DOHH2 (cell line): ENCODE results near the gene ASTL.
A peak's percentile ranks its signal among the peaks of the same experiment; 100 is the strongest.

Experiments used
- H3F3A ChIP-seq: fragments of 200-600 bp; sonication (generic), shearing (Covaris generic); 2 replicates; pipeline ENCODE4 v1.6.0; 2016; ENCODE audit warnings: antibody characterized with exemption, mild to moderate bottlenecking; ENCODE audit not compliant: control insufficient read depth, insufficient read depth
- H3K27ac ChIP-seq: fragments of 200-600 bp; sonication (generic); 2 replicates; pipeline ENCODE4 v1.5.1; 2014; ENCODE audit warnings: low read depth, mild to moderate bottlenecking, low read length, moderate library complexity
- H3K27me3 ChIP-seq: fragments of 200-600 bp; sonication (generic); 2 replicates; pipeline ENCODE4 v1.6.1; 2014; ENCODE audit warnings: mild to moderate bottlenecking, low read length, mixed read lengths; ENCODE audit not compliant: control insufficient read depth
- H3K36me3 ChIP-seq: fragments of 200-600 bp; sonication (generic); 2 replicates; pipeline ENCODE4 v1.6.1; 2014; ENCODE audit warnings: mild to moderate bottlenecking, low read length, moderate library complexity, mixed read lengths; ENCODE audit not compliant: control insufficient read depth
- H3K4me1 ChIP-seq: fragments of 200-600 bp; sonication (generic); 2 replicates; pipeline ENCODE4 v1.6.1; 2014; ENCODE audit warnings: mild to moderate bottlenecking, low read length, mixed read lengths; ENCODE audit not compliant: control insufficient read depth
- H3K4me2 ChIP-seq: fragments of 200-600 bp; sonication (generic); 2 replicates; pipeline ENCODE4 v1.6.0; 2014; ENCODE audit warnings: mild to moderate bottlenecking, low read length, moderate library complexity
- H3K4me3 ChIP-seq: fragments of 200-600 bp; sonication (generic); 2 replicates; pipeline ENCODE4 v1.5.1; 2014; ENCODE audit warnings: mild to moderate bottlenecking, low read length, mixed read lengths
- H3K79me2 ChIP-seq: fragments of 200-600 bp; sonication (generic); 2 replicates; pipeline ENCODE4 v1.6.1; 2014; ENCODE audit warnings: mild to moderate bottlenecking, low read length, mixed read lengths; ENCODE audit not compliant: control insufficient read depth
- H3K9me2 ChIP-seq: fragments of 200-600 bp; sonication (generic); replicated peaks from 2 replicates; pipeline ENCODE4 v1.6.1; 2014; ENCODE audit warnings: mild to moderate bottlenecking, low read length, mixed read lengths; ENCODE audit not compliant: control insufficient read depth
- H3K9me3 ChIP-seq: fragments of 200-600 bp; sonication (generic); 2 replicates; pipeline ENCODE4 v1.6.1; 2014; ENCODE audit warnings: antibody characterized with exemption, low read length, mixed read lengths; ENCODE audit not compliant: control insufficient read depth, insufficient read depth
- H4K20me1 ChIP-seq: fragments of 200-600 bp; sonication (generic); 2 replicates; pipeline ENCODE4 v1.6.0; 2014; ENCODE audit warnings: low read depth, mild to moderate bottlenecking, antibody characterized with exemption, low read length, moderate library complexity; ENCODE audit not compliant: control insufficient read depth, insufficient read depth
- CTCF ChIP-seq: fragments of 200-600 bp; sonication (generic); IDR thresholded peaks from one replicate; pipeline ENCODE4 v1.5.1; 2014; ENCODE audit warnings: antibody characterized with exemption, mild to moderate bottlenecking, low read depth, low read length; ENCODE audit not compliant: poor library complexity, severe bottlenecking
- EZH2phosphoT487 ChIP-seq: fragments of 200-600 bp; sonication (generic); IDR thresholded peaks from 2 replicates; pipeline ENCODE4 v1.6.1; 2017; ENCODE audit warnings: borderline replicate concordance, mild to moderate bottlenecking, antibody characterized with exemption, low read length, moderate library complexity, mixed read lengths

The ASTL gene

DNA sequence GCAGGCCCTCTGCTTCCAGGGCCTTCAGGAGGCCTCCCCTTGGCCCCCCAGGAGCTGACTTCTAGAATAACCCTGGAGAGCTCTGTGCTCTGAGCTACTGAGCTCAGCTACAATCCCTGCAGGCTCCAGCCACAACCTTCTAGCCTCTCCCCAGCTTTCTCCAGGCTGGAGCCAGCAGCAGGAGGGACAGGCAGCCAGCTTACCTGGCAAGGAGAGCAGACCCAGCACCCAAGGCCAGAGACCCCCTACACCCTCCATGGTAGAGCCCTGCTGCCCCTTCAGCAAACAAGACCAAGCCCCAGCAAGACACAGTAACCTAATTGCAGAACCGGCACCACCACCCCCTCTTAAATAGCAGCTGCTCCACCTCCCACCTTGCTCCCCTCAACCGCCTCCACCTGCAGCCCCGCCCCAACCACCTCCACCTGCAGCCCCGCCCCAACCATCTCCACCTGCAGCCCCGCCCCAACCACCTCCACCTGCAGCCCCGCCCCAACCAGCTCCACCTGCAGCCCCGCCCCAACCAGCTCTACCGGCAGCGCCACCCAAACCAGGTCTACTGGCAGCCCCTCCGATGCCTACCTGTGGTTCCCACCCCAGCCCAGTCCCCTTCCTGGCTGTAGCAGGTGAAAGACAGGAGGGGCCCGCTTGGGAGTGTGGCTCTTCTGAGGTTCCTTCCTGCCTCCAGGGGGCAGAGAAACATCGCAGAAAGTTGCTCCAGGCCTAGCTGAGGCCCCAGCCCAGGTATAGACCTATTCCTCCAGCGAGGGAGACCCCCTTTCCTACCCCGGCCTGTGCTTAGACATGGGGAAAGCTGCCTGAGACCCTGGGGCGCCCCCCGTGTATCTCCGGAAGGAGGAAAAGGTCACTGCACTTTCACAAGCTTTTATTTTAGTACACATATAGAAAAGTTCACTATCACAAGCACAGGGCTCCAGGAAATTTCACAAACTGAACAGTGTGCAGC, at the start of gene ASTL:
TSS of gene ASTL (minus strand) at position 324 of the 967 bp plus-strand sequence. CDS start at position 258, 66 bp downstream.
- TF ChIP-seq CTCF (peak; percentile 86), EZH2phosphoT487 (no peak)
- H3K27me3 ChIP-seq = no peaks in the 10 kb centered on the region
- peaks cover 19% of the 10 kb centered on the region for H3K36me3 ChIP-seq
- H3K79me2 ChIP-seq = peaks cover 7% of the 10 kb centered on the region
- H4K20me1 ChIP-seq = peaks cover 8% of the 10 kb centered on the region
- H3K9me2 ChIP-seq = no peaks in the 10 kb centered on the region
- no peak within 1 kb of the TSS for H3K4me2 ChIP-seq
- peaks cover 15% of the 10 kb centered on the region for H3K4me1 ChIP-seq
- H3F3A ChIP-seq = peaks cover 17% of the 10 kb centered on the region; the same call in 1 of the 2 replicates
- H3K27ac ChIP-seq = no peak within 1 kb of the TSS
- H3K4me3 ChIP-seq = no peak within 1 kb of the TSS
- H3K9me3 ChIP-seq = no peaks in the 10 kb centered on the region

DNA sequence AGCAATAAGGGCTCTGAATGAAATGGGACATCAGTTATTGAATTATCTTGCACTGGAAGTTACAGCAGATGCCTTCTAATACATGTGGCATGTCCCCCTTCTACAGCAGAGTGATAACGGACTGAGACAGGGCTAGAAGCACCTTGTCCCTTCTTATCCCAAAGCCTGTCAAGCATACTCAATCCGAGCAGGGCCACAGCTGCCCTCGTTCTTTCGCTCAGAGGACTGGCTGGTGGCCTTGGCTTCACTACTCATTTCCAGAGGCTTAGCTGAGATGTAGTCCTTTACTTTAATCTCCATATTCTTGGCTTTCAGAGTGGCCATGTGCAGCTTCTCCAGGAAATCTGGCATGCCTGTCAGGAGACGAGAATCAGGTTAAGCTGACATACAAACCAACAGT, 48.3 kb upstream of the ASTL start:
- peaks cover 12% of the 10 kb centered on the region; the same call in 1 of the 2 replicates for H4K20me1 ChIP-seq

DNA sequence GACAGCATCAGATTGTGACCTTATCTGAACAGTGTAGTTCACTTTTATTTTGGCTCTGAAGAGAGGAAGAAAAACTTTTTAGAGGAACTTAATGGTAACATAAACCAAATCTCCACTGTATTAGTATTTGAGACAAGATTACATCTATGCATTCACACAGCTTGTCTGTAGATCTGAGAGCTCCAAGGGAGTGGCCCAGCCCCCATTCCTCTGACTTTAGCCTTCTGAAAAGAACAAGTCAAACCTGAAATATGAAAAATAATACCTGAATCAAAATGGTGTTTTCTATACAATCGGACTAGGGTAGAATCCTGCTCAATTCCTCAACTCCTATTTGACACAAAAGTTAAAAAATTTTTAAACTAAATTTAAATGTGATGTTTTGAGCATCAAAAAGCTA, 47.2 kb upstream of the ASTL start:
- H3K9me3 ChIP-seq = no peaks in the 10 kb centered on the region
- no peak overlapping the region for H3K27ac ChIP-seq
- H3F3A ChIP-seq = peaks cover 63% of the 10 kb centered on the region
- H3K79me2 ChIP-seq = no peaks in the 10 kb centered on the region; the same call in 1 of the 2 replicates
- TF ChIP-seq CTCF (no peak), EZH2phosphoT487 (no peak)
- no peak overlapping the region for H3K4me2 ChIP-seq
- no peaks in the 10 kb centered on the region for H3K27me3 ChIP-seq
- no peaks in the 10 kb centered on the region for H3K9me2 ChIP-seq
- peaks cover 12% of the 10 kb centered on the region; the same call in 1 of the 2 replicates for H4K20me1 ChIP-seq
- no peak overlapping the region for H3K4me3 ChIP-seq
- H3K4me1 ChIP-seq = peaks cover 9% of the 10 kb centered on the region; the same call in 1 of the 2 replicates
- peaks cover 66% of the 10 kb centered on the region for H3K36me3 ChIP-seq

More for the DNA sequence above, 48.3 kb upstream of the ASTL start:
- Histone ChIP-seq H3K9me2 (no peaks in the 10 kb centered on the region), H3K27me3 (no peaks in the 10 kb centered on the region), H3K27ac (no peak overlapping the region), H3K4me3 (no peak overlapping the region), H3K9me3 (no peaks in the 10 kb centered on the region), H3K79me2 (peaks cover 6% of the 10 kb centered on the region), H3K4me2 (no peak overlapping the region), H3K36me3 (peaks cover 77% of the 10 kb centered on the region), H3F3A (peaks cover 58% of the 10 kb centered on the region), H3K4me1 (peaks cover 3% of the 10 kb centered on the region; the same call in 1 of the 2 replicates)
- TF ChIP-seq CTCF (no peak), EZH2phosphoT487 (no peak)
